DMS153 (cell line): Measurements from ENCODE around the gene GABPB2.

ENCODE experiments used
- DNase-seq: peaks from one replicate; lab custom pipeline; 2025; lab: John Stamatoyannopoulos, UW

Gene GABPB2

DNA sequence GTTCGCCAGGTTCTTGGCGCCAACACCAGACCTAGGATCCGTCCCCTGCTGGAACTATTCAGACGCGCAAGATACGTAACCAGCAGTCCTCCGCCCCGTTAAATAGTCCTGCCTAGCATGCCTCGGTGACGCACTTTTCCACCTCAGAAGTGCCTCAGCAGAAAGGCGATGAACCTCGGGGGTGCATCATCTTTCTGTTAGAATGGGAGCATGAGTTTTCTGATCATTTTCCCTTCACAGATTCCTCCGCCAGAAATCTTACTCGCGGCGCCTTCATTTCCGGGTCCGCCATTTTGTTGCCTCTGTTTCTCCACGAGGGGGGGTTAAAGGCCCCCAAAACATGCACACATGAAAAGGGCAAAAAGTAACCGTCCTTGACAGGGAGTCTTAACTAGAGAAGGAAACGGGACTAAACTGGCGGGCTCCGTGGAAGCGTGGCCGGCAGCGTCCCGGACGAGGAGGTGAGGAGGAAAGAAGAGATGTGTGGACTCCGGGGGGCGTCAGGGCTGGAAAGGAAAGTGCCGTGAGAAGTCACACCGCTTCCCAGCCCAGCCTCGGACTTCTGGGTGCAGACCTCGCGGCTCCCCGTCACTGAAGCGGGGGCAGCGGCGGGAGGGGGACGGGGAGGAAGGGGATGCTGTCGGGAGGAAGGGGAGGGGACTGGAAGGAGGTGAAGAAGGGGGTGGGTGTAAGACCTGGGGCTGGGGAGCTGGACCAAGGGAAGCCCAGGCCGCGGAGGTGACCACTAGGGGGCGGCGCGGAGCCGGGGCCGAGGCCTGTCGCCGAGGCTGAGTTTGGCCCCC is at the start of gene GABPB2:
GABPB2 (plus strand) TSS at position 288 of the 803 bp plus-strand sequence. CDS start 17,429 bp downstream, outside the sequence.
- peak; percentile 95 for DNase-seq

GRCh38 chr1:151024540-151025146 is 45.9 kb upstream of the GABPB2 start:
- DNase-seq: peak; percentile 55

GRCh38 chr1:151026460-151026859 is 44.1 kb upstream of the GABPB2 start:
- no peak for DNase-seq

- DNase-seq: no peak
Measured at GRCh38 chr1:151032164-151032563, 38.4 kb upstream of the GABPB2 start.

- DNase-seq: no peak
Measured at GRCh38 chr1:151035167-151035566, 35.4 kb upstream of the GABPB2 start.

GRCh38 chr1:151036356-151036755 is 34.2 kb upstream of the GABPB2 start, which contains the start of gene BNIPL:
Gene BNIPL, plus strand, starts transcription at chr1:151036586. Its CDS starts 140 bp downstream, at chr1:151036726.
- no peak for DNase-seq

DNA sequence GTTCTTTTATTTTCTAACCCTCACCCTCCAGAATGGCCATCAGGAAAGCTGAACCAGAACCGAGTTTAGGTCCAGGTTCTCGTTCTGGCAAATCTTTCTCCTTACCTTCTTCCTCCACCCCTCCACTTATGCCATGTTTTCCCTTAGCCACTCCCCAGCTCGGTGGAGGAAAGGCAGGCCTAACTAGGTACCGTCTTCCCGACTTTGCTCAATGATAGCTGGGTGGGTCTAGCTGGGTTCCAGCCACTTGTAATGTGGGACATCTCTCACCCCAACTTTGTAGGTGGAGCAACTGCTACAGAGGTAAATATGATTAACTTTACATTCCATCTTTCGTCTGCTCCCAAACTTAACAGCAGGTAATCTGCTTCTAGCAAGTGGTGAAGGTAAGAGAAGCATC is 33.5 kb upstream of the GABPB2 start:
- no peak for DNase-seq

DNA sequence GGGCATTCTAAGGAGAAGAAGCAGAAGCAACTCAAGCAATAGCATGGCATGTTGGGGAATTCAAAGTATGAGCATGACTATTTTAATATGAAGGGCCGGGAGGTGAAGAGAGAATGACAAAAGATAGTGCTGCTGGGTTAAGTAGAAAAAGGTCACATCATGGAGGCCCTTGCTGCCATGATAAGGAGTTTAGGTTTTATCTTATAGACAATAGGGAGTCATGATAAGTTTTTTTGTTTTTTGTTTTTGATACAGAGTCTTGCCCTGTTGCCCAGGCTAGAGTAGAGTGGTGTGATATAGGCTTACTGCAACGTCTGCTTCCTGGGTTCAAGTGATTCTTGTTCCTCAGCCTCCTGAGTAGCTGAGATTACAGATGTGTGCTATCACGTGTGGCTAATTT is 31.0 kb upstream of the GABPB2 start:
- DNase-seq: no peak

DNA sequence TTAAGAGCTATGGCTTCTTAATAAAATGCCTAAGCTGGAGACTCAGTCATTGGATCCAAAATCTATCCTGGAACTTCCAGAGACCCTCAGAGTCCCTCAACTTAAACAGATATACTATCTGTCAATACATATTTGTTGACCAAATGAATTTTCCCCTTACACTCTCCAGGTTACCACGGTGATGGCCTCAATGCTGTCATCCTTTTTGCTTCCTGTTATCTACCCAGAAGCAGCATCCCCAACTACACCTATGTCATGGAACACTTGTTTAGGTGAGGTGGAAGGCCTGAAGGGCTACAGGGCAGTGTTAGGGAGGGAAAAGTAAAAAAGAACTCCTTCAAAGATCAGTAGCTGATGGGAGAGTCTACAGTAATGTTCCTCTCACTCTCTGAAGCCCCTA is 27.4 kb upstream of the GABPB2 start:
- no peak for DNase-seq

GRCh38 chr1:151047591-151047924 is 23.0 kb upstream of the GABPB2 start, which contains the start of gene C1orf56:
Gene C1orf56, plus strand, starts transcription at chr1:151047751. Its CDS starts 97 bp downstream, at chr1:151047848.
- DNase-seq: peak; percentile 57

DNA sequence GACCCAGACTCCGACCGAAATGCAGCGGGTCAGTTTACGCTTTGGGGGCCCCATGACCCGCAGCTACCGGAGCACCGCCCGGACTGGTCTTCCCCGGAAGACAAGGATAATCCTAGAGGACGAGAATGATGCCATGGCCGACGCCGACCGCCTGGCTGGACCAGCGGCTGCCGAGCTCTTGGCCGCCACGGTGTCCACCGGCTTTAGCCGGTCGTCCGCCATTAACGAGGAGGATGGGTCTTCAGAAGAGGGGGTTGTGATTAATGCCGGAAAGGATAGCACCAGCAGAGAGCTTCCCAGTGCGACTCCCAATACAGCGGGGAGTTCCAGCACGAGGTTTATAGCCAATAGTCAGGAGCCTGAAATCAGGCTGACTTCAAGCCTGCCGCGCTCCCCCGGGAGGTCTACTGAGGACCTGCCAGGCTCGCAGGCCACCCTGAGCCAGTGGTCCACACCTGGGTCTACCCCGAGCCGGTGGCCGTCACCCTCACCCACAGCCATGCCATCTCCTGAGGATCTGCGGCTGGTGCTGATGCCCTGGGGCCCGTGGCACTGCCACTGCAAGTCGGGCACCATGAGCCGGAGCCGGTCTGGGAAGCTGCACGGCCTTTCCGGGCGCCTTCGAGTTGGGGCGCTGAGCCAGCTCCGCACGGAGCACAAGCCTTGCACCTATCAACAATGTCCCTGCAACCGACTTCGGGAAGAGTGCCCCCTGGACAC is 22.5 kb upstream of the GABPB2 start:
- peak; percentile 78 for DNase-seq

GRCh38 chr1:151048645-151049032 is 21.9 kb upstream of the GABPB2 start:
- DNase-seq: no peak

DNA sequence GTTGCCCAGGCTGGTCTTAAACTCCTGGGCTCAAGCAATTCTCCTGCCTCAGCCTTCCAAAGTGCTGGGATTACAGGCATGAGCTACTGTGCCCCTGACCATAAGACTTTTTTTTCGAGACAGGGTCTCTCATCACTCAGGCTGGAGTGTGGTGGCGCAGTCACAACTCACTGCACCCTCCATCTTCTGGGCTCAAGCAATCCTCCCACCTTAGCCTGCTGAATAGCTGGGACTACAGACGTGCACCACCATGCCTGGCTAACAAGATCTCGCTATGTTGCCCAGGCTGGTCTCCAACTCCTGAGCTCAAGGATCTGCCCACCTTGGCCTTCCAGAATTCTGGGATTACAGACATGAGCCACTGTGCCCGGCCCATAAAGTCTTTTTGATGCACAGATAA is 21.1 kb upstream of the GABPB2 start:
- no peak for DNase-seq

- DNase-seq: no peak
Measured at GRCh38 chr1:151050051-151050688, 20.4 kb upstream of the GABPB2 start.

DNA sequence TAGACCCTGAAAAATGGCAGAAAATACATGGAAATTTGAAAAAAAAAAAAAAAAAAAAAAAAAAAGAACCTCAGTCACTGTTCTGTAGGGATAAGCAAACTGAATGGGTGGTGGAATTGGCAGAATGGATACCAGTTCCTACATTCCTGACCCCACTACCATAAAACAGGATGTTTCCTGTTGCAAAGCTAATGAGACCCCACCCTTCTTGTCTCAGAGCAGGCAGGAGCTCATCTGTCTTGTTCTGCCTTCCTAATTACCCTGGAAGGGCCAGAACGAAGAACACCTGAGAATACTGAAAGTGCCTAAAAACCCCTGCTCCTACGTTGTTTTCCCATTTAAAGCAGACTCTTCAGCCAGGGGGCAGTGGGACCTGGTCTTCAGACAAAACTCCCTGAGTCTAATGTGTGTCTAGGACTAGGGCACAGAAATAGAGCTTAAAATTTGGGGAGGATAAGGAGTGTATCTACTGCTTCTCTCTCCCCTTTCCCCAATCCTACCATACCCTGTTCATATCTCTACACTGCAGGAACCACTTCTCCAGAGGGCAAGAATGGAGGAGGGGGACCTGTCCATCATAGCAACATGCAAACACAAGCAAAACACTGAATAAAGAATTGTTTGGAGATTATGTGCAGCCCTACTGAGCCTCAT is 19.1 kb upstream of the GABPB2 start:
- no peak for DNase-seq

DNA sequence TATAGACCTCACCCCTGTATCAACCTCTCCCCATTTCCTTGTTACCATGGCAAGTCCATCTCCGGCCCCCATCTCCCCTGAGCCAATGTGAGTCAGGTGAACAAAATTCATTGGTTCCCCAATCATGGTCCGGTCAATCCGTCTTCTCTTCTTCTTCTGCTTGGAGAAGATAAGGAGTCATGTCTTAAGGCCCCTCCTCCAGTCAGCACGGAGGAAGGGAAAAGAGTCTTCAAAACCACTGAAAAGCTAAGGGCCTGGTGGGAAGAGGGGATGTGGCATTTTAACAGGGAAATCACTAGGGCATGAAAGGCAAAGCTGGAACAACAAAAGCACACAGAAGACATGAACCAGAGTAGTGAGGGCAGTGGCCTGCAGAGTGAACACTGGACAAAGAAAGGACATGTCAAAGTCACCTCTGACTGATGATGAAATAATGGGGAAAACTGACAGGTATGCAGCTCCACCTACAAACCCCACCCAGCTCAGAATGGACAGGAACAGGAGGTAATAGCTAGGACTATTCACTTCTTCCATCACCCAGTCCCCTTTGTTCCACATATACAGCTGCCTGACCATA is 15.5 kb upstream of the GABPB2 start:
- DNase-seq: no peak

- no peak for DNase-seq
Measured at GRCh38 chr1:151055581-151055980, 15.0 kb upstream of the GABPB2 start.

DNA sequence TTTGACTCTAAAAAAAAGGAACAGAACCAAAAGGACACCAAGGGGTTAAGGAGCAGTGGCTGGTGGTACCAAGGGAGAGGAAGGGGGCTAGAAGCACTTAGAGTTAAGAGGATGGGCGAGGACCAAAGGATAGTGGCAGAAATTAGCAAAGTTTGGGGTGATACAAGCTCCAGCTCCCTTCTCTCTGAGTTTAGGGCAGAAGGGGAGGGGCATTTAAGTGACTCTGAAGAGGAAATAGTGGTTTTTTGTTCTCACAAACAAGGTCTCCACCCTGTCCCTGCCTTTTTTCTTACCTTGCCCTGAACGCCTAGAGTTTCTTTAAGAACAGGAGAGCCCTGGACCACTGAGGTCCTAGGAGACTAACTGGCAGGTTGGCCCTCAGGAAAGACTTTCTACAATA is 14.4 kb upstream of the GABPB2 start:
- no peak for DNase-seq

GRCh38 chr1:151058692-151059091 is 11.9 kb upstream of the GABPB2 start:
- peak; percentile 77 for DNase-seq

DNA sequence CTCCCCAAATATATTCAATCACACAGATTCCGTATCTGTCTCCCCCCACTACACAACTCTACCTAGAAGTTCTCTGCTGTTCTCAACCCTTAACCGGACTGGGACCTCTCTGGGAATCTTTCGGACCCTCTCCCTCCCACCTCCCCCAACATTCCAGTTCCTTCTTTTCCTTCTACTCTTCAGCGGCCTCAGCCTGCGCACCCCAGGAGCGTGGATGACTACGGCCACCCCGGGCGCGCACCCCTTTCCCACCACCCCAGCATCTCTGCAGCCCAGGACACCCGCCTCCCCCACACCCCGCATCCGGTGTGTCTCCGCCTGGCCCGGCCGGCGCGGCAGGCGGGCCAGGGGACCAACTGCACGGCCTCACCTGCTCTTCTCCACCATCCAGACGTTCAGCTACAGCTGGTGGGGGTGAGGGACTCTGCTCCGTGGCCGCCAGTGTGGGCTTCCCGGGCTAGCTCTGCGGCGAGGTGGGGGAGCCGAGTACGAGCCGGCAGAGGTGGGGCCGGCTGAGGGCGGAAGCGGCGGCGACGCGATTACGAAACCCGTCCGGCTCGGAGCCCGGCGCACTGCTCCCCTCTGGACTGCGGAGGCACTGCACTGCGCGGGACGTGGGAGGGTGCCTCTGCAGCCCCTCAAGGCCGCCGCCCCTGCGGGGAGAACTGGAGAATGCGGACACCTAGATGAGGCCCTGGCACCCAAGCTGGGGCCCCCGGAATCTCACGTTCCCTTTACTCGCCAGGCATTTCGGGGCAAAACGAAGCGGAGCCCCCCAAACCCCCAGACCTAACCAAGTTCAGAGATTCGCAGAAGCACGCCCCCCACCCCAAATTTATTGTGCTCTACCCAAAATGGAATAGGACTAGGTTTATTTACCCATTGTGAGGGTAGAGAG is 11.2 kb upstream of the GABPB2 start, which contains the start of gene CDC42SE1:
CDC42SE1 (minus strand) TSS at position 514 of the 898 bp plus-strand sequence. CDS start 3,892 bp downstream, outside the sequence.
- DNase-seq: peak; percentile 78
